ENCODE data around the gene UBTD2. TPM values are rescaled to one million over a fixed set of nuclear protein-coding genes. Genes with fewer than 3 reads are reported as not detected.

Gene UBTD2
- total RNA-seq, 2 donors from 2014 or later, result 6.6 to 12.4 TPM

GRCh38 chr5:172319708-172320441 is 36.3 kb upstream of the UBTD2 start:
- Histone ChIP-seq H3K27me3 (no peaks in the 10 kb centered on the region), H3K27ac (no peak overlapping the region), H3K36me3 (no peaks in the 10 kb centered on the region), H3K4me1 (no peaks in the 10 kb centered on the region), H3K9me3 (no peaks in the 10 kb centered on the region), H3K4me3 (no peak overlapping the region)
- TF ChIP-seq CTCF (IDR thresholded peaks at IDR 0.05), result no peak
- no peak for DNase-seq (ENCODE audit: low spot score)

GRCh38 chr5:172315587-172316493 is 32.3 kb upstream of the UBTD2 start:
- no peaks in the 10 kb centered on the region for H3K9me3 ChIP-seq
- TF ChIP-seq CTCF (IDR thresholded peaks at IDR 0.05), result no peak
- no peak for DNase-seq (ENCODE audit: low spot score)
- no peaks in the 10 kb centered on the region for H3K27me3 ChIP-seq
- H3K27ac ChIP-seq, result no peak overlapping the region
- H3K36me3 ChIP-seq, result no peaks in the 10 kb centered on the region
- no peak overlapping the region for H3K4me3 ChIP-seq
- H3K4me1 ChIP-seq, result no peaks in the 10 kb centered on the region

- DNase-seq (ENCODE audit: low spot score), result no peak
- TF ChIP-seq CTCF (IDR thresholded peaks at IDR 0.05), result no peak
- Histone ChIP-seq H3K4me3 (no peak overlapping the region), H3K27me3 (no peaks in the 10 kb centered on the region), H3K9me3 (no peaks in the 10 kb centered on the region), H3K27ac (no peak overlapping the region), H3K4me1 (no peaks in the 10 kb centered on the region), H3K36me3 (no peaks in the 10 kb centered on the region)
Measured at GRCh38 chr5:172313915-172314314, 30.4 kb upstream of the UBTD2 start.

- TF ChIP-seq CTCF (IDR thresholded peaks at IDR 0.05), result no peak
- no peak overlapping the region for H3K27ac ChIP-seq
- H3K4me1 ChIP-seq, result no peaks in the 10 kb centered on the region
- H3K27me3 ChIP-seq, result no peaks in the 10 kb centered on the region
- no peak overlapping the region for H3K4me3 ChIP-seq
- no peaks in the 10 kb centered on the region for H3K9me3 ChIP-seq
- no peaks in the 10 kb centered on the region for H3K36me3 ChIP-seq
- no peak for DNase-seq (ENCODE audit: low spot score)
Measured at GRCh38 chr5:172312286-172312685, 28.7 kb upstream of the UBTD2 start.

GRCh38 chr5:172311605-172312004 is 28.0 kb upstream of the UBTD2 start:
- Histone ChIP-seq H3K4me3 (no peak overlapping the region), H3K4me1 (no peaks in the 10 kb centered on the region), H3K36me3 (no peaks in the 10 kb centered on the region), H3K27me3 (no peaks in the 10 kb centered on the region), H3K27ac (no peak overlapping the region), H3K9me3 (no peaks in the 10 kb centered on the region)
- no peak for TF ChIP-seq CTCF (IDR thresholded peaks at IDR 0.05)
- no peak for DNase-seq (ENCODE audit: low spot score)
